Fibroblast of skin of right biceps (primary cell): ENCODE results near the gene SLC37A1.
A peak's percentile ranks its signal among the peaks of the same experiment; 100 is the strongest.

ENCODE experiments used
- DNase-seq: peaks from one replicate; pipeline ENCODE4 v3.0.0-alpha.2; 2013

The SLC37A1 gene

GRCh38 chr21:42480736-42481135, 32.9 kb upstream of the SLC37A1 start:
- DNase-seq: no peak

DNA sequence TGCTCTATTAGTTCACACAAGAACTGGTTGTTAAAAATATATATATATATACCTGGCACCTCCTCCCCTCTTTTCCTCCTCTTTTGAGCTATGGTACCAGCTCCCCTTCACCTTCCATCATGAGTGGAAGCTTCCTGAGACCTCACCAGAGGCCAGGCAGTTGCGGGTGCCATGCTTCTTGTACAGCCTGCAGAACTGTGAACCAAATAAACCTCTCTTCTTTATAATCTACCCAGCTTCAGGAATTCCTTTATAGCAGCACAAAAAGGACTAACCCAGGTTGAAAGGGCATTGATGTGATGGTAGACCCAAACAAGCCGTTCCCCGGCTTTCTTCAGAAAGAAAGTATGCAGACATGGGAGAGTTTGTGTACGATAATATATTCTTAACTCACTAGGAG, 32.5 kb upstream of the SLC37A1 start:
- DNase-seq: no peak

DNA sequence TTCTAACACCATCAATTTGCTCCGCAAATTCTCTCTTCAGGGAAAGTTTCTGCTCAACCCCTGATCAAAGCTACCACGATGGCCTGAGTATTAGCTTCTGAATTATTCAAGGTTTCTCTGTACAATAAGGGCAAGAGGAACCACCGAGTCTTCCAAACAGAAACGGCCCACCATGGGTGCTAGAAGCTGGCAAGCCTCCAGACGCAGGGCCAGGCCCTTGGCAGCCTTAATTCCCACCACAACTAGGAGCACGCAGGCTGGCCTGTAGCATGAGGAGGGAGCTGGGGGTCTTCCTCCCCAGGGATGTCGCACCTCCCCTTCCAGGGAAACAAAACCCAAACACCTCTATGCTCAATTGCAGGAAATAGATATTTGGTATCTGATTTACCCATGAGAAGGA, 28.7 kb upstream of the SLC37A1 start:
- DNase-seq: no peak

- no peak for DNase-seq
Measured at GRCh38 chr21:42486072-42486471, 27.6 kb upstream of the SLC37A1 start.

DNA sequence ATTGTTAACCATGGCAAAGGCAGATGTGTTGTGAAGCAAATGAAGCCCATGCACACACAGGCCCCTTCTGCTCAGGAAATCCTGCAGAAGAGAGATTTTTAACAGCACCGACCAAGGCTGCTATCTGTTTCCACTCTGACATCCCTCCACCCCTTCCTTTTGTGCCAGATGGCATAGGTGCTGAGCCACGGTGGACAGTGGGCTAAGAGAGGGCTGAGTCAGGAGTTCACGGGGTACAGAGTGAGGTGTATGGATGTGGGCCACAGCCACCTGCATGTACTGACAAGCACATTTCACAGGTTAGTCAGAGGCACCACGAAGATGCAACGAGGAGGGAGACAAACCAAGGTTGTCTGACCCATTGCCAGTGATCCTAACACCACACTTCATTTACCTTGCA, 27.1 kb upstream of the SLC37A1 start:
- no peak for DNase-seq

DNA sequence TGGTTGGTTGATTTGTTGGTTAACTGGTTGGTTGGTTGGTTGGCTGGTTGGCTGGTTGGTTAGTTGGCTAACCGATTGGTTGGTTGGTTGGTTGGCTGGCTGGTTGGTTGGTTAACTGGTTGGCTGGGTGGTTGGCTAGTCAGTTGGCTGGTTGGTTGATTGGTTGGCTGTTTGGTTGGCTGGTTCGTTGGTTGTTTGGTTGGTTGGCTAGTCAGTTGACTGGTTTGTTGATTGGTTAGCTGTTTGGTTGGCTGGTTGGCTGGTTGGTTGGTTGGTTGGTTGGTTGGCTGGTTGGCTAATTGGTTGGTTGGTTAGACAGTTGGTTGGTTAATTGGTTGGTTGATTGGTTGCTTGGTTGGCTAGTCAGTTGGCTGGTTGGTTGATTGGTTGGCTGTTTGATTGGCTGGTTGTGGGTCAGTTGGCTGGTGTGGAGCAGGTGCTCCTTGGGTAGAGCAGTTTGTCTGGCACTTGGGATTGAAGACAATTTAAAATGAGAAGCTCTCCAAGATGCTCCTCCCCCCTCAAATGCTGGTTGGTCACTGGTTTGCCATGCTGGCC, 24.6 kb upstream of the SLC37A1 start:
- DNase-seq: no peak

DNA sequence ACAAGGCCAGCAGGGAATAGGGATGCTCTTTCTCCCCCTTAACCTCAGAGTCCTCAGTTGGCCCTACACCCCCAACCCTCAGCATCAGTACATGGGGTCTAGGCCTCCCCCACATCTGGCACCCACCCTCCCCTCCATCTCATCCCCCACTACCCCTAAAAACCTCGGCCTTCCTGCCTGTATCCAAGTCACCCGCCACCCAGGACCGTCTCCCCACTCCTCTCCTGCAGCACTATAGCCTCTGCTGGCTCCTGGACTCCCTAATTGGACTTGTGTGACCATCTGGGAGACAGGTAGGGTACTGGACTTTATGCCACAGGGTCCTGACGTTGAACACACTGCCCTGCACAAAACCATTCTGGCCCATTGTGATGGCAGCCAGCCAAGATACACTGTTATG, 23.7 kb upstream of the SLC37A1 start:
- no peak for DNase-seq

DNA sequence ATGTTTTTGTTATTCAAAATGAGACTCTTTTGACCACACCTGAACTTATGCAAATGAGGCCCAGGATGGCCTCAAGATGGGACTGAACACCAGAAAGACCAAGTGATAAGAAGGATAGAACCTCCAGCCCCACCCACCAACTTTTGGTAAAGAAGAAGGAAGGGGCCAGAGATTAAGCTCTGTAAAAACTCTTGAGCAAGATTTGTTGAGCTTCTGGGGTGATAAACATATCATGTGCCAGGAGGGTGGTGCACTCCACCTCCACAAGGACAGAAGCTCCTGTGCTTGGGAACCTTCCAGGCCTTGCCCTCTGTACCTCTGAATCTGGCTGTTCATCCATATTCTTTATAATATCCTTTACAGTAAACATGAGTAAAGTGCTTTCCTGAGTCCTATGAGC, 22.9 kb upstream of the SLC37A1 start:
- no peak for DNase-seq

DNA sequence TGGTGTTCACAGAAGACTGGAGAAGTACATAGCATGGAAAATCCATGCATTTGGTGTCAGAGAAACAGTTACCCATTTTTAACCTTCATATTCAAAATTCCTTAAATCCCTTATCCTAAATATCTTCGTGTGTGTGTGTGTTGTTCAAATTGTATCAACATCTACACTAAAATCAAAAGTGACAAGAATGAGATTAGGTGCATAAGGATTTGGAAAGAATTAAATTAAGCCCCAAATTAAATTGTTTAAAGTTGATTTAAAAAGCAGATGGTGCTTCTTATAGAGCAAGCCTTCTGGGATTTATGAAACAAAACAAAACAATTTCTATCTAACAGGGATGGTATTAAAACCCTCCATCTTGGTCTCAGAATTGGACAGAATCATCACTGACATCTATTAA, 22.3 kb upstream of the SLC37A1 start:
- DNase-seq: no peak

DNA sequence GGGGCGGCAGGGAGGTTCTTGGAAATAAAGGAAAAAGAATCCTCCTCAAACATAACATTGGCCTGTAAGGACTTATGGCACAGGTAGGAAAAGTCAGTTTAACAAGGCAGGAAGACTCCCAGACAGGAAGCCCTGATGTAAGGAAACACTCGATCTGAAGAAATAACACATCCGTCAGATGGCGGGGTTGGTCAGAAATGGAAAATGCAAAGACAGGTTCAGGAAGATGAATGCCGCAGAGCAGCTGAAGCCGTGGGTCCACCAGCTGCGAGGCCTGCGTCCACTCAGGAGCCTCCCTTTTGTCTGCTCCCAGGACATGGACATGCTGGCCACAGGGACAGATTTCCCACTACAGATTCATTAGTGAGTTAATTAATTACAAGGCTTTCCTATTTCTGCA, 21.5 kb upstream of the SLC37A1 start:
- DNase-seq: no peak

GRCh38 chr21:42493109-42494060, 20.3 kb upstream of the SLC37A1 start:
- no peak for DNase-seq

- DNase-seq: no peak
Measured at GRCh38 chr21:42495027-42495426, 18.6 kb upstream of the SLC37A1 start.

DNA sequence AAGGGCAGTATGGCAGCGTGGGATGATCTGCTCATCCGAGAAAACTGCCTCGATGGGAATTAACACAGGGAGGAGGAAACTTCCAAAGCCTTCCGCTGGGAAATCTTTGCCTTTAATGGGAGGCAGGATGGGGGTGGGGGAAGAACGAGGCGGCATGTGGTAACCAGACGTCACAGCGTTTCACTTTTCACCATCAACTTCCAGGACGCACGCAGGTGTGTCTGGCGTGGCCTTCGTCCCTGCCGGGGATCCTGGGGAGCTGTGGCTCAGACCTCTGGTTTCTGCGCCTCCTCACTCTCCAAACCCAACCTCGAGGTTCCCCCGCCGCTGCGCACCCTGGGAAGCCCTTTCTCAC, 17.9 kb upstream of the SLC37A1 start:
- no peak for DNase-seq

GRCh38 chr21:42496120-42496838, 17.4 kb upstream of the SLC37A1 start, which contains the start of gene RSPH1:
Gene RSPH1 (minus strand): TSS chr21:42496224. CDS start chr21:42496186, 38 bp downstream.
- DNase-seq: peak; percentile 97

GRCh38 chr21:42496839-42497202, 16.8 kb upstream of the SLC37A1 start:
- DNase-seq: no peak

DNA sequence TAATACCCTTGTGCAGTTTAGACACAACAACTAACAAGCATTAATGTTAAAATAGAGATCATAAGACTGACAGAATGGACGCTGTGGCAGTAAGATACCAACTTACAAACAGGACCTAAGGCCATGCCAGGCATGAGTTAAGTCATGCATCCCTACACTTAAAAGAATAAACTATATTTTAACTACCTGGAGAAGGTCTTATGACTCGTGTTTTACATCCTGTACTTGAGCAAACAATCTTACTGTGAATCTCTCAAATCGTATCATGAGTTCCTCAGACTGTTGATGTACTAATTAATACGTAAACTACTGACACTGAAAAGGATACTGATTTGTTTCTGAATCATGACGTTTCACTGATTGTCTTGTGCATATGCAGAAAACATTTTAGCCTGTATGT, 15.6 kb upstream of the SLC37A1 start:
- no peak for DNase-seq

GRCh38 chr21:42499444-42500112, 14.1 kb upstream of the SLC37A1 start:
- DNase-seq: no peak

DNA sequence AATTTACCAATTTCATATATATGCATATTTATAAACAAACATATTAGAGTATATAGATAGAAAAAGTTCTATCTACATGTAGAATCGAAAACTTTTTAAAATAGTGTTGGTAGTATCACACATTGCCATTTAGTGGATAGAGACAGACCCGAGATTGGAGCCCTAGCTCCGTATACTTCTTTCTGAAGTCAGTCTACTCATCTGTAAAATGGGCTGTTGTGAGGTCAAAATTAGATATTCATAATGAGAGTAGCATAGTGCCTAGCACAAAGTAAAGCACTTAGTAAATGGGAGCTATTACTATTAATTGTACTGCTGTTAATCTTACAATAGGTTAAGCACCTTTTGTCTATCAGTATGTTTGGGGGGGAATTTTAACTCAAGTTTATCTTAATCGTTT, 13.4 kb upstream of the SLC37A1 start:
- DNase-seq: no peak

- DNase-seq: no peak
Measured at GRCh38 chr21:42500736-42501135, 12.9 kb upstream of the SLC37A1 start.

DNA sequence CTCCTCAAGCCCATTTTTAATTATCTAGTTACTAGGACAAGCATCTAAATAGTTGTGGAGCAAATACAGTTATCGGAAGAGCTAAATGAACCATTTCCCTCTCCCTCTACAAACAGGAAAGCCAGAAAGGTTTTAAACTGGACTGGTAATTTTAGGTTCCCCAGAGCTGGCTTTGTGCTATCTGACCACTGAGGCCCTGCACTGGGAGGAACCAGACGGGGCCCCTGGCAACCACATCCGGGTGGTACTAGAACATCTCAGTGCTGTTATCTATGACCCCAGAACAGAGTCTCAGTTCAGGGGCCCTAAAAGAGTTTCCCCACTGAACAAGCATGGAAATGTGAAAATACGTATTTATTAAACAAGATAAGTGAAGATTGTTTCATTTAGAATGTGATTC, 9.9 kb upstream of the SLC37A1 start:
- DNase-seq: no peak

GRCh38 chr21:42505090-42505726, 8.4 kb upstream of the SLC37A1 start:
- no peak for DNase-seq

DNA sequence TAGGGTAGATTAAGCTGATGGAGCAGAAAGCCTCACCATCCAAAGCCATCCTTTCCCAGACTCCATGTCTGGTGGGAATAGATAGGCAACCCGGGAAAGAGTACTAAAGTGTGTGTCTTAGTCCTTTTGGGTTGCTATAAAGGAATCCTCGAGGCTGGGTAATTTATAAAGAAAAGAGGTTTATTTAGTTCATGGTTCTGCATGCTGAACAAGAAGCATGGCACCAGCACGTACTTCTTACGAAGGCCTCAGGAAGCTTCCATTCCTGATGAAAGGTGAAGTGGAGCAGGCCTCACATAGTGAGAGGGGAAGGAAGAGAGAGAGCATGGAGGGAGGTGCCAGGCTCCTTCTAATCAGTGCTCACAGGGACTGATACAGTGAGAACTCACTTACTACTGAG, 6.2 kb upstream of the SLC37A1 start:
- DNase-seq: no peak

- no peak for DNase-seq
Measured at GRCh38 chr21:42508371-42508770, 5.3 kb upstream of the SLC37A1 start.
